MM.1S (cell line): ENCODE measurements around the gene LLGL1.

Experiments
- EZH2 ChIP-seq: fragments of 300-600 bp; sonication (generic); optimal IDR thresholded peaks from 2 replicates; pipeline ENCODE3; 2017; ENCODE audit warnings: low read depth, mild to moderate bottlenecking, antibody characterized with exemption, low read length, mixed read lengths
- EZH2phosphoT487 ChIP-seq: fragments of 300-600 bp; sonication (generic); IDR thresholded peaks from 2 replicates; pipeline ENCODE4 v1.6.1; 2018; ENCODE audit warnings: antibody characterized with exemption, low read length
- TF ChIP-seq, protein P1 (sequence below): fragments of 300-600 bp; sonication (generic); IDR thresholded peaks from 2 replicates; pipeline ENCODE4 v1.5.1; 2016; ENCODE audit warnings: antibody characterized with exemption, low read length, mixed read lengths

- TF ChIP-seq, protein P1, sequence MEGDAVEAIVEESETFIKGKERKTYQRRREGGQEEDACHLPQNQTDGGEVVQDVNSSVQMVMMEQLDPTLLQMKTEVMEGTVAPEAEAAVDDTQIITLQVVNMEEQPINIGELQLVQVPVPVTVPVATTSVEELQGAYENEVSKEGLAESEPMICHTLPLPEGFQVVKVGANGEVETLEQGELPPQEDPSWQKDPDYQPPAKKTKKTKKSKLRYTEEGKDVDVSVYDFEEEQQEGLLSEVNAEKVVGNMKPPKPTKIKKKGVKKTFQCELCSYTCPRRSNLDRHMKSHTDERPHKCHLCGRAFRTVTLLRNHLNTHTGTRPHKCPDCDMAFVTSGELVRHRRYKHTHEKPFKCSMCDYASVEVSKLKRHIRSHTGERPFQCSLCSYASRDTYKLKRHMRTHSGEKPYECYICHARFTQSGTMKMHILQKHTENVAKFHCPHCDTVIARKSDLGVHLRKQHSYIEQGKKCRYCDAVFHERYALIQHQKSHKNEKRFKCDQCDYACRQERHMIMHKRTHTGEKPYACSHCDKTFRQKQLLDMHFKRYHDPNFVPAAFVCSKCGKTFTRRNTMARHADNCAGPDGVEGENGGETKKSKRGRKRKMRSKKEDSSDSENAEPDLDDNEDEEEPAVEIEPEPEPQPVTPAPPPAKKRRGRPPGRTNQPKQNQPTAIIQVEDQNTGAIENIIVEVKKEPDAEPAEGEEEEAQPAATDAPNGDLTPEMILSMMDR, result no peak
- TF ChIP-seq EZH2 (no peak), EZH2phosphoT487 (no peak)
Observed at GRCh38 chr17:18185832-18186626, 39.4 kb upstream of the LLGL1 start.
